Left lung (tissue), 10 donors: Measurements from ENCODE around the gene CTIF. TPM values are rescaled to one million over a fixed set of nuclear protein-coding genes. Genes with fewer than 3 reads are reported as not detected.

Source experiments
- ATAC-seq: fragments of 200-7000 bp; cut with Tn5 transposase; one replicate; pipeline ENCODE4 v1.9.1; 2020; ENCODE audit warnings: moderate library complexity
- DNase-seq, 4 donors: peaks; one replicate each; pipeline ENCODE4 v3.0.0-alpha.2; 2013 to 2020
- H3K27ac ChIP-seq, 2 donors: fragments of 200-600 bp; sonication (generic) in 1 of 2; one replicate each; pipeline versions ENCODE4 v1.5.0 to v1.8.0; 2020 to 2021
- H3K27me3 ChIP-seq, 2 donors: fragments of 200-600 bp; sonication (generic) in 1 of 2; one replicate each; pipeline versions ENCODE4 v1.5.0 to v1.8.0; 2020 to 2021
- H3K36me3 ChIP-seq, 2 donors: fragments of 200-600 bp; sonication (generic) in 1 of 2; one replicate each; pipeline versions ENCODE4 v1.5.0 to v1.8.0; 2020 to 2021
- H3K4me1 ChIP-seq, 2 donors: fragments of 200-600 bp; one replicate each; pipeline ENCODE4 v1.8.0; 2021
- H3K4me3 ChIP-seq, 2 donors: fragments of 200-600 bp; sonication (generic) in 1 of 2; one replicate each; pipeline versions ENCODE4 v1.5.0 to v1.8.0; 2020 to 2021; ENCODE audit warnings: mild to moderate bottlenecking in 1 of 2
- H3K9me3 ChIP-seq, 2 donors: fragments of 200-600 bp; sonication (generic) in 1 of 2; one replicate each; pipeline versions ENCODE4 v1.5.0 to v1.8.0; 2020 to 2021
- intact Hi-C, 2 donors: fragments of 100-400 bp; cut with DNase I; formaldehyde crosslinking; loops; one replicate each; pipeline versions ENCODE4 v1.11.2 to v1.14.2; 2022
- polyA plus RNA-seq, 6 donors: library from polyadenylated mRNA; unstranded; fragments of 120-200 nt; gene quantifications; one replicate each; pipeline ENCODE4 v1.2.1, GENCODE V29; 2013; ENCODE audit not compliant: insufficient read length in 6 of 6
- total RNA-seq, 2 donors: library from RNA; stranded (reverse); fragmentation: NEBNext Ultra II Directional; extraction: Animal tissue kit (Norgen Biotek cat#: 25700); gene quantifications; one replicate each; pipeline ENCODE4 v1.2.1, GENCODE V29; 2021
- TF ChIP-seq, protein P1 (sequence below), 2 donors: fragments of 200-600 bp; sonication (generic) in 1 of 2; IDR thresholded peaks; one replicate each; pipeline versions ENCODE4 v1.5.0 to v1.8.0; 2021; ENCODE audit warnings: antibody characterized with exemption in 2 of 2
- donor health status: DM: no; HTN: yes; CAD: no.
- donor health status: DM: no; HTN: no; CAD: no.

Gene CTIF
- total and polyA plus RNA-seq, 8 donors = 24.9 to 46.1 (median 34.9) TPM

- H3K9me3 ChIP-seq = no peaks in the 10 kb centered on the region
- DNase-seq (peak in 1 of 4 donors; percentile 53), ATAC-seq (no peak)
- intact Hi-C loops = no loop called here
- no peak overlapping the region for H3K4me3 ChIP-seq
- no peaks in the 10 kb centered on the region for H3K36me3 ChIP-seq
- no peak overlapping the region for H3K27ac ChIP-seq
- TF ChIP-seq, protein P1, sequence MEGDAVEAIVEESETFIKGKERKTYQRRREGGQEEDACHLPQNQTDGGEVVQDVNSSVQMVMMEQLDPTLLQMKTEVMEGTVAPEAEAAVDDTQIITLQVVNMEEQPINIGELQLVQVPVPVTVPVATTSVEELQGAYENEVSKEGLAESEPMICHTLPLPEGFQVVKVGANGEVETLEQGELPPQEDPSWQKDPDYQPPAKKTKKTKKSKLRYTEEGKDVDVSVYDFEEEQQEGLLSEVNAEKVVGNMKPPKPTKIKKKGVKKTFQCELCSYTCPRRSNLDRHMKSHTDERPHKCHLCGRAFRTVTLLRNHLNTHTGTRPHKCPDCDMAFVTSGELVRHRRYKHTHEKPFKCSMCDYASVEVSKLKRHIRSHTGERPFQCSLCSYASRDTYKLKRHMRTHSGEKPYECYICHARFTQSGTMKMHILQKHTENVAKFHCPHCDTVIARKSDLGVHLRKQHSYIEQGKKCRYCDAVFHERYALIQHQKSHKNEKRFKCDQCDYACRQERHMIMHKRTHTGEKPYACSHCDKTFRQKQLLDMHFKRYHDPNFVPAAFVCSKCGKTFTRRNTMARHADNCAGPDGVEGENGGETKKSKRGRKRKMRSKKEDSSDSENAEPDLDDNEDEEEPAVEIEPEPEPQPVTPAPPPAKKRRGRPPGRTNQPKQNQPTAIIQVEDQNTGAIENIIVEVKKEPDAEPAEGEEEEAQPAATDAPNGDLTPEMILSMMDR (IDR thresholded peaks at IDR 0.05) = no peak
- no peaks in the 10 kb centered on the region for H3K27me3 ChIP-seq
- peaks cover 11 to 30% of the 10 kb centered on the region in 2 donors for H3K4me1 ChIP-seq
Observed at GRCh38 chr18:48875314-48875941, 336.6 kb downstream of the CTIF start.

- ATAC-seq (no peak), DNase-seq (peak in 1 of 4 donors; percentile 59)
- H3K4me3 ChIP-seq = no peak overlapping the region
- intact Hi-C loops = no loop called here
- no peaks in the 10 kb centered on the region for H3K9me3 ChIP-seq
- H3K4me1 ChIP-seq = peaks cover 11 to 32% of the 10 kb centered on the region in 2 donors
- no peaks in the 10 kb centered on the region for H3K27me3 ChIP-seq
- no peak overlapping the region for H3K27ac ChIP-seq
- no peaks in the 10 kb centered on the region for H3K36me3 ChIP-seq
- TF ChIP-seq, protein P1 (IDR thresholded peaks at IDR 0.05) = no peak
Observed at GRCh38 chr18:48875942-48876511, 337.2 kb downstream of the CTIF start.

- peaks cover 11 to 32% of the 10 kb centered on the region in 2 donors for H3K4me1 ChIP-seq
- intact Hi-C loops = no loop called here
- TF ChIP-seq, protein P1 (IDR thresholded peaks at IDR 0.05) = no peak
- H3K9me3 ChIP-seq = no peaks in the 10 kb centered on the region
- H3K27ac ChIP-seq = no peak overlapping the region
- H3K4me3 ChIP-seq = no peak overlapping the region
- no peaks in the 10 kb centered on the region for H3K36me3 ChIP-seq
- no peak for DNase-seq
- ATAC-seq = no peak
- H3K27me3 ChIP-seq = no peaks in the 10 kb centered on the region
Observed at GRCh38 chr18:48876590-48876989, 337.8 kb downstream of the CTIF start.

DNA sequence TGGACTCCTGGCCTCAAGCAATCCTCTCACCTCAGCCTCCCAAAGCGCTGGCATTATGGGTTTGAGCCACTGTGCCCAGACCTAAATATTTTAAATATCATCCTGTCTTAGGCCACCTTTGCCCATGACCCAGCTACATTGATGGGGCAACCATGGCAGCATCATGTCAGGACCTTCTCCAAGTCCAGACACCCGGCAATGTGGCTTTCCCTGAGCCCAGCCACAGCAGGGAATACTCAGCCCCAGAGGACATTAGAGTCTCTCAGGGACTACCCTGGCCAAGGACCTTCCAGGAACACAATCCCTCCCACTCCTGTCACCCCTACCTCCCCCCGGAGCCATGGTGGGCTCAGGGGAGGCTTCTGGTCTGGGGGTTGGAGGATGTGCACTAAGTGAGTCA, 339.1 kb downstream of the CTIF start:
- no peak for DNase-seq
- H3K36me3 ChIP-seq = no peaks in the 10 kb centered on the region
- peaks cover 6 to 24% of the 10 kb centered on the region in 2 donors for H3K4me1 ChIP-seq
- no peak overlapping the region for H3K4me3 ChIP-seq
- no peaks in the 10 kb centered on the region for H3K27me3 ChIP-seq
- H3K27ac ChIP-seq = no peak overlapping the region
- no peak for ATAC-seq
- H3K9me3 ChIP-seq = no peaks in the 10 kb centered on the region
- TF ChIP-seq, protein P1 (IDR thresholded peaks at IDR 0.05) = no peak
- intact Hi-C loops = no loop called here

DNA sequence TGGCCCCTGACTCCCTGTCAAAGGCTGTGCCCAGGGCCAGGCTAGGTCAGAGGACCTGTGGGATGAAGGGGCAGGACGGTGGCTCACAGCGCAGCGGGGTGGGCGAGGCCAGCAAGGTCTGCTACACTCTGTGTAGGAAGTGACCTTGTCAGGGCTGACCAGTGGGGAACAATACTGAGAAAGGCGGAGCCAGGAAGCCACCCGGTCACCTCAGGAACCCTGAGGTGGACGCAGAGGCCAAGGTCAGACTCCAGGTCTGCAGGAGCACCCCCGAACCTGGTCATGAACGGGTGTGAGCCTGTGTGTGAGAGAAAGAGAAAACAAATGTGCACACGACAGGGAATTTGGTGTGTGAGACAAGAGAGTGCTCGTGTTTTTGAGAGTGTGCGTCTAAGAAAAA, 339.6 kb downstream of the CTIF start:
- ATAC-seq (peak; percentile 80), DNase-seq (no peak)
- TF ChIP-seq, protein P1 (IDR thresholded peaks at IDR 0.05) = no peak
- intact Hi-C loops = no loop called here
- no peaks in the 10 kb centered on the region for H3K9me3 ChIP-seq
- H3K27ac ChIP-seq = no peak overlapping the region
- H3K36me3 ChIP-seq = no peaks in the 10 kb centered on the region
- H3K4me3 ChIP-seq = peak overlapping the region in 1 of 2 donors; percentile 7
- H3K4me1 ChIP-seq = peaks cover 3 to 19% of the 10 kb centered on the region in 2 donors
- H3K27me3 ChIP-seq = no peaks in the 10 kb centered on the region
